ENCODE results near the gene KDM4B. TPM values are rescaled to one million over a fixed set of nuclear protein-coding genes. Genes with fewer than 3 reads are reported as not detected.
A peak's percentile ranks its signal among the peaks of the same experiment; 100 is the strongest.

KDM4B gene
- total RNA-seq, 2 experiments from 2014 or later = 44.9 to 47.0 TPM

GRCh38 chr19:5139583-5140325 lies 170.8 kb downstream of the KDM4B start:
- CTCF ChIA-PET = interaction anchor here (1.2 to 1.6 kb wide), 3 partner anchors 65 to 94 kb away, joined by 3 to 6 read pairs (median 3); no protein-coding TSS in a partner anchor
- Mint-ChIP-seq H3K36me3 (ENCODE audit: low read depth) (peaks cover 53% of the 10 kb centered on the region), H3K27ac (peak overlapping the region; percentile 89), H3K4me1 (ENCODE audit: low read depth) (peaks cover 53% of the 10 kb centered on the region), H3K9me3 (ENCODE audit: insufficient read depth) (no peaks in the 10 kb centered on the region), H3K4me3 (peak overlapping the region; percentile 66), H3K27me3 (ENCODE audit: low read depth) (peaks cover 2% of the 10 kb centered on the region)
- ATAC-seq = peak; percentile 11
- DNase-seq = no peak
- POLR2A ChIA-PET = interaction anchor here (1.0 kb wide), 1 partner anchor 12 kb away, joined by 3 read pairs; no protein-coding TSS in a partner anchor

GRCh38 chr19:5141129-5141849 lies 172.4 kb downstream of the KDM4B start:
- no peak for DNase-seq
- peaks cover 47% of the 10 kb centered on the region for H3K4me1 Mint-ChIP-seq (ENCODE audit: low read depth)
- no peak overlapping the region for H3K4me3 Mint-ChIP-seq
- ATAC-seq = no peak
- peaks cover 2% of the 10 kb centered on the region for H3K27me3 Mint-ChIP-seq (ENCODE audit: low read depth)
- CTCF ChIA-PET = no interaction called here
- POLR2A ChIA-PET = no interaction called here
- peaks cover 57% of the 10 kb centered on the region for H3K36me3 Mint-ChIP-seq (ENCODE audit: low read depth)
- H3K27ac Mint-ChIP-seq = no peak overlapping the region
- no peaks in the 10 kb centered on the region for H3K9me3 Mint-ChIP-seq (ENCODE audit: insufficient read depth)

DNA sequence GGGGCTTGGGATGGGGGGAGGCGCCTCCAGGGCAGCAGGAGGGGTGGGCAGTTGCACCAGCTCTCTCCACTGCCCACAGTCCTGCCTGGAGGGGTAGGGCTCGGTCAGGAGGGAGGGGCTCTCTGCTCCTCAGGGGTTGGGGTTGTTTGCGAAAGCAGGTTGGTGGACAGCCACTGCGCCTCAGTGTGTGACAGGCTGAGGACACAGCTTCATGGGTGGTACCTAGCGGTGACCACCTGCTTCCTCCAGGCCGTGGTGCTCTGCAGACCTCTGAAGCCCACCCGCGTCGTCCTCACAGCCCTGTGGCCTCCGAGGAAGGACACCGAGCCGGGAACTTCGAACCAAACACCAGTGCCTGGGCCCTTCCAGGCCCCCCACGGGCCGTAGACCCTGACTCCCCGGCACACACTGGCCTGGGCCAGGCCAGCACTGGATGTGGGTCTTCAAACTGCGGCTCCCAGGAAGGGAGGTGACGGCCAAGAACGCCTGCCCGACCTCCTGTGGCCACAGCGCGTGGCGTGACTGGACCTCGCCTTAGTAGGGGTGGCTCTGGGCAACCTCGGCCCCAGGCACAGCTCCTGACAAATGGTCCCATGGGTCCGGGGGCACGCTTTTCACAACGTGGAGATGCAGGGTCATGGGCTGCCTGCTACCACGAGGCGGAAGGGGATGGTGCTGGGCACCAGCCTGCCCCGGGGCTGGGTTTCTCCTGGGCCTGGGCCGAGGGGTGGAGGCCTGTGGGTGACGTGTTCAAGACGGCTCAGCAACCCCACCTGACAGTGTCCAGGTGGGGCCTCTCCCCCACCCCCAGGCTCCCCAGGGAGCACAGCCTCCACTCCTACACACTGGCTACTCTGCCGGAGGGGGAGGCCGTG lies 173.2 kb downstream of the KDM4B start:
- CTCF ChIA-PET = no interaction called here

GRCh38 chr19:5142725-5143097 lies 173.8 kb downstream of the KDM4B start:
- no peak for DNase-seq
- peaks cover 2% of the 10 kb centered on the region for H3K27me3 Mint-ChIP-seq (ENCODE audit: low read depth)
- H3K9me3 Mint-ChIP-seq (ENCODE audit: insufficient read depth) = no peaks in the 10 kb centered on the region
- ChIA-PET CTCF (no interaction called here), POLR2A (no interaction called here)
- H3K36me3 Mint-ChIP-seq (ENCODE audit: low read depth) = peaks cover 52% of the 10 kb centered on the region
- H3K4me3 Mint-ChIP-seq = no peak overlapping the region
- no peak for ATAC-seq
- H3K27ac Mint-ChIP-seq = no peak overlapping the region
- peaks cover 41% of the 10 kb centered on the region for H3K4me1 Mint-ChIP-seq (ENCODE audit: low read depth)

More for the DNA sequence above, 173.2 kb downstream of the KDM4B start:
- H3K9me3 Mint-ChIP-seq (ENCODE audit: insufficient read depth) = no peaks in the 10 kb centered on the region
- peaks cover 2% of the 10 kb centered on the region for H3K27me3 Mint-ChIP-seq (ENCODE audit: low read depth)
- POLR2A ChIA-PET = no interaction called here
- ATAC-seq = no peak
- no peak overlapping the region for H3K27ac Mint-ChIP-seq
- no peak overlapping the region for H3K4me3 Mint-ChIP-seq
- peaks cover 58% of the 10 kb centered on the region for H3K36me3 Mint-ChIP-seq (ENCODE audit: low read depth)
- no peak for DNase-seq
- peaks cover 47% of the 10 kb centered on the region for H3K4me1 Mint-ChIP-seq (ENCODE audit: low read depth)

DNA sequence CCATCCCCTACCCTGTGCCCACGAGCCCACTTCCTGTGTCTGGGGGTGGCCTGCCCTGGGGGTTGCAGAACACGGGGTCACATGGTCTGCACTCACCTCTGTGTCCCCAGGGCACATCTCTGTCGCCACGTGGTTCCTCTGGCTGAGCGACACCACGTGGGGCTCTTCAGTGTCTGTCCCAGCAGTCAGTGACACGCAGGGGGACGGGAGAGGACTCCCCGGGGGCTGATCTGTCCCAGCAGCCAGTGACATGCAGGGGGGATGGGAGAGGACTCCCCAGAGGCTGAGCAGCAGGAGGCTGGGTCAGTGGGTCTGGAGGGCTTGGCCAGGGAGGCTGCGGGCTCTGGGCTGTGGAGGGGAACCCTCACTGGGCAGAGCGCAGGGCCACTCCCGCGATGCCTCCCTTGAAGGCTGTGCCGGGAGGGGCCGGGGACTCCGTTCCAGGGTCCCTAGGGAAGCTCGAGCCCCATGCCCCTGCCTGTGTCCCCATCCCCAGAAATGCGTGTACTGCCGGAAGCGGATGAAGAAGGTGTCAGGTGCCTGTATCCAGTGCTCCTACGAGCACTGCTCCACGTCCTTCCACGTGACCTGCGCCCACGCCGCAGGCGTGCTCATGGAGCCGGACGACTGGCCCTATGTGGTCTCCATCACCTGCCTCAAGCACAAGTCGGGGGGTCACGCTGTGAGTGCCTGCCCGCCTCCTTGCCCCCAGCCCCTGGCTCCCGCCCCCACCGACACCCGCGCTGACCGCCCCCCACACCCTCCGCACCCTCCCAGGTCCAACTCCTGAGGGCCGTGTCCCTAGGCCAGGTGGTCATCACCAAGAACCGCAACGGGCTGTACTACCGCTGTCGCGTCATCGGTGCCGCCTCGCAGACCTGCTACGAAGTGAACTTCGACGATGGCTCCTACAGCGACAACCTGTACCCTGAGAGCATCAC lies 174.8 kb downstream of the KDM4B start:
- ChIA-PET CTCF (no interaction called here), POLR2A (no interaction called here)
- H3K36me3 Mint-ChIP-seq (ENCODE audit: low read depth) = peaks cover 47% of the 10 kb centered on the region
- H3K4me3 Mint-ChIP-seq = no peak overlapping the region
- ATAC-seq (no peak), DNase-seq (peak; percentile 41)
- peaks cover 2% of the 10 kb centered on the region for H3K27me3 Mint-ChIP-seq (ENCODE audit: low read depth)
- peak overlapping the region; percentile 55 for H3K27ac Mint-ChIP-seq
- H3K4me1 Mint-ChIP-seq (ENCODE audit: low read depth) = peaks cover 30% of the 10 kb centered on the region
- H3K9me3 Mint-ChIP-seq (ENCODE audit: insufficient read depth) = no peaks in the 10 kb centered on the region

GRCh38 chr19:5144545-5145179 lies 175.7 kb downstream of the KDM4B start:
- Mint-ChIP-seq H3K9me3 (ENCODE audit: insufficient read depth) (no peaks in the 10 kb centered on the region), H3K27me3 (ENCODE audit: low read depth) (no peaks in the 10 kb centered on the region), H3K4me3 (no peak overlapping the region), H3K36me3 (ENCODE audit: low read depth) (peaks cover 37% of the 10 kb centered on the region), H3K4me1 (ENCODE audit: low read depth) (peaks cover 21% of the 10 kb centered on the region), H3K27ac (no peak overlapping the region)
- ChIA-PET POLR2A (no interaction called here), CTCF (interaction anchor here (0.7 to 1.6 kb wide), 2 partner anchors 92 to 96 kb away, joined by 3 to 4 read pairs; no protein-coding TSS in a partner anchor)
- ATAC-seq (no peak), DNase-seq (no peak)

DNA sequence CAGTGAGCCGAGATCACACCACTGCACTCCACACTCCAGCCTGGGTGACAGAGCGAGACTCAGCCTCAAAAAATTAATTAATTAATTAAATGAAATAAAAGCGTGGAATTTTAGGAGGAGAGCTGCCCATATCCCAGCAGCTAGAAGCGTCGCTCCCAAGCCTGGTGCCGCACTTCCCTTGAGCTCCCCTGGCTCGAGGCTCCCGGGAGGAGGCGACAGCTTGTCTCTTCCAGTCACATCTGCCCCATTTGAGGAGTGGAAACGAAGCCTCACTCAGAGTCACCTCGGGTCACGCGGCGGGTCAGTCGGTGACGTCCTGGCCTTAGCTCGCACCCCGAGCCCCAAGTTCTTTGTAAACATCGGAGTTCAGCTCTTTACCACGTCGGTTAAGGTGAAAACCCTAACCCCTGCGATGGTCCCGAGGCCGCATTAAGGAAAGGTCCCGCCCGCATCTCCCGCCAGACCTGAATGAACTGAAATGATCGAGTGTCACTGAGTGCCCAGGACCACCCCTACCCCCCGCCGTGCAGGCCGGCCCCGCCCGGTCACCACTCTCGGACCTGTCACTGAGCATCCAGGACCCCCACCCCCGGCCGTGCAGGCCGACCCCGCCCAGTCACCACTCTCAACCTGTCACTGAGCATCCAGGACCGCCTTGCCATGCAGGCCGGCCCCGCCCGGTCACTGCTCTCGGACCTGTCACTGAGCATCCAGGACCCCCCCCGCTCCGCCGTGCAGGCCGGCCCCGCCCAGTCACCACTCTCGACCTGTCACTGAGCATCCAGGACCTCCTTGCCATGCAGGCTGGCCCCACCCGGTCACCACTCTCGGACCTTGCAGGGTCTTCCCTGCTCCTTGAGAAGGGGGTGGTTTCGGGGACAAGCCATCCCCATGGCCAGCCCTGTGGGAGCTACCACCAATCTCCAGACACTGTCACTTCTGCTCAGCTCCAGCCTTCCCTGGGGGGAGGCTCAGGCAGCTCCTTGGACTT lies 176.9 kb downstream of the KDM4B start:
- no peak for DNase-seq
- Mint-ChIP-seq H3K27ac (no peak overlapping the region), H3K27me3 (ENCODE audit: low read depth) (no peaks in the 10 kb centered on the region), H3K4me1 (ENCODE audit: low read depth) (peaks cover 11% of the 10 kb centered on the region), H3K4me3 (no peak overlapping the region), H3K36me3 (ENCODE audit: low read depth) (peaks cover 31% of the 10 kb centered on the region), H3K9me3 (ENCODE audit: insufficient read depth) (no peaks in the 10 kb centered on the region)
- POLR2A ChIA-PET = no interaction called here
- ATAC-seq = no peak
- CTCF ChIA-PET = interaction anchor here (0.7 to 1.6 kb wide), 2 partner anchors 94 to 97 kb away, joined by 3 to 4 read pairs; no protein-coding TSS in a partner anchor

DNA sequence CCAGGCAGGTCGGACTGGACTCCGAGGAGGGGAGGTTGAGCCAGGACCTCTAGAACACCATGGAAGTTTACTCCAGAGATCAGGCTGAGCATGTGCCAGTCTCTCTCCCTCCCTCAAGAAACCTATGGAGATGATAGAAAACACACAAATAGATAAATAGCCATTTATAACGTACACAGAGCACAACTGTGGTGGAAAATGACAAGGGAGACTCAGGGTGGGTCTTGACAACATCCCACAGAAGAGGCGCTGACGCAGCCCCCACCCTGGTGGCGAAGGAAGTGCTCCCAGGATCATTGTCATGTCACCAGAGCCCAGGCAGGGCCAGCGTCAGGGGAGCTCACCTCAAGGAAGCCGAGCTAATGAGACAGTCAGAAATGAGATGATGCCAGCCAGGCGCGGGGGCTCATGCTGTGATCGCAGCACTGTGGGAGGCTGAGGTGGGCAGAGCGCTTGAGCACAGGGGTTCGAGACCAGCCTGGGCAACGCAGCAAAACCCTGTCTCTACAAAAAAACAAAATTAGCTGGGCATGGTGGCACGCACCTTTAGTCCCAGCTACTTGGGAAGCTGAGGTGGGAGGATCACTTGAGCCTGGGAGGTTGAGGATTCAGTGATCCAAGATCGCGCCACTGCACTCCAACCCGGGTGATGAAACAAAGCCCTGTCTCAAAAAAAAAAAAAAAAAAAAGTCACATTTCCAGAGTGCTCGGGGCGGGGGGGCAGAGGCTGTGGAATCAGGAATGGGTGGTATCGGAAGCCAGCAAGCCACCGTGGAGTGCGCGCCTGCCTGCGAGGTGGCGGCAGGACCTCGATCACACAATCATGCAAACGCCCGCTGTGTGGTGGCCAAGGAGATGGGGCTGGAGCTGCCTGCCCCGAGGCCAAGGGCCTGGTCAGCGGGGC lies 178.4 kb downstream of the KDM4B start:
- H3K27ac Mint-ChIP-seq = peak overlapping the region; percentile 46
- H3K27me3 Mint-ChIP-seq (ENCODE audit: low read depth) = no peaks in the 10 kb centered on the region
- ChIA-PET CTCF (no interaction called here), POLR2A (interaction anchor here (0.5 kb wide), 1 partner anchor 67 kb away, joined by 3 read pairs; no protein-coding TSS in a partner anchor)
- no peak overlapping the region for H3K4me3 Mint-ChIP-seq
- ATAC-seq (no peak), DNase-seq (no peak)
- peaks cover 31% of the 10 kb centered on the region for H3K36me3 Mint-ChIP-seq (ENCODE audit: low read depth)
- no peaks in the 10 kb centered on the region for H3K9me3 Mint-ChIP-seq (ENCODE audit: insufficient read depth)
- H3K4me1 Mint-ChIP-seq (ENCODE audit: low read depth) = peaks cover 11% of the 10 kb centered on the region

GRCh38 chr19:5147978-5148793 lies 179.3 kb downstream of the KDM4B start:
- Mint-ChIP-seq H3K36me3 (ENCODE audit: low read depth) (peaks cover 24% of the 10 kb centered on the region), H3K27ac (no peak overlapping the region), H3K4me3 (no peak overlapping the region), H3K9me3 (ENCODE audit: insufficient read depth) (no peaks in the 10 kb centered on the region), H3K4me1 (ENCODE audit: low read depth) (peaks cover 5% of the 10 kb centered on the region), H3K27me3 (ENCODE audit: low read depth) (no peaks in the 10 kb centered on the region)
- ChIA-PET POLR2A (no interaction called here), CTCF (no interaction called here)
- ATAC-seq = no peak
- DNase-seq = no peak
